PC-9 (cell line): ENCODE data around the gene TAAR5. TPM values are rescaled to one million over a fixed set of nuclear protein-coding genes. Genes with fewer than 3 reads are reported as not detected.

Experiments used
- BruUV-seq: library from RNA; stranded (reverse); fragments of 400-500 nt; replicated peaks from 2 replicates; lab custom pipeline; 2021; lab: Mats Ljungman, UMichigan
- CTCF ChIA-PET: fragments of 300-600 bp; sonication (Branson Sonifier 250); formaldehyde crosslinking; loops from one replicate; lab custom pipeline; 2022; ENCODE audit warnings: antibody characterized with exemption; lab: Charles Lee
- POLR2A ChIA-PET: fragments of 300-600 bp; sonication (Branson Sonifier 250); formaldehyde crosslinking; loops from one replicate; lab custom pipeline; 2022; ENCODE audit warnings: antibody characterized with exemption; ENCODE audit not compliant: unreplicated experiment; lab: Charles Lee
- DNase-seq, 2 experiments: peaks; one replicate each; pipeline versions ENCODE4 v3.0.0 to v3.0.0-alpha.2; 2015 to 2022; ENCODE audit warnings: mixed read lengths in 1 of 2
- H2AFZ ChIP-seq: fragments of 200-600 bp; sonication (generic); 2 replicates; pipeline ENCODE4 v1.8.1; 2017; ENCODE audit warnings: antibody characterized with exemption
- H3F3A ChIP-seq: fragments of 200-600 bp; sonication (generic); 2 replicates; pipeline ENCODE4 v1.8.1; 2017; ENCODE audit warnings: antibody characterized with exemption, mild to moderate bottlenecking, low read depth; ENCODE audit not compliant: insufficient read depth
- H3K27ac ChIP-seq: fragments of 200-600 bp; sonication (generic); 2 replicates; pipeline ENCODE4 v1.6.1; 2016; ENCODE audit warnings: mixed run types
- H3K27me3 ChIP-seq: fragments of 200-600 bp; sonication (generic); 2 replicates; pipeline ENCODE4 v1.6.1; 2016; ENCODE audit warnings: low read depth, mixed run types; ENCODE audit not compliant: insufficient read depth
- H3K36me3 ChIP-seq: fragments of 200-600 bp; sonication (generic); 2 replicates; pipeline ENCODE4 v1.6.1; 2016; ENCODE audit warnings: low read depth, mixed run types
- H3K4me1 ChIP-seq: fragments of 200-600 bp; sonication (generic); replicated peaks from 2 replicates; pipeline ENCODE4 v1.6.1; 2016; ENCODE audit warnings: mixed run types; ENCODE audit not compliant: insufficient read depth
- H3K4me2 ChIP-seq: fragments of 200-600 bp; sonication (generic); 2 replicates; pipeline ENCODE4 v1.6.1; 2017; ENCODE audit warnings: mixed run types
- H3K4me3 ChIP-seq: fragments of 200-600 bp; sonication (generic); 2 replicates; pipeline ENCODE4 v1.6.1; 2016; ENCODE audit warnings: mixed run types
- H3K79me2 ChIP-seq: fragments of 200-600 bp; sonication (generic); 2 replicates; pipeline ENCODE4 v1.6.1; 2017; ENCODE audit warnings: low read depth, mixed run types
- H3K9me2 ChIP-seq: fragments of 200-600 bp; sonication (generic); 2 replicates; pipeline ENCODE4 v1.8.1; 2017; ENCODE audit warnings: mild to moderate bottlenecking; ENCODE audit not compliant: insufficient read depth
- H3K9me3 ChIP-seq: fragments of 200-600 bp; sonication (generic); 2 replicates; pipeline ENCODE4 v1.8.1; 2016; ENCODE audit warnings: low read depth; ENCODE audit not compliant: insufficient read depth
- H4K20me1 ChIP-seq: fragments of 200-600 bp; sonication (generic); 2 replicates; pipeline ENCODE4 v1.8.1; 2017; ENCODE audit not compliant: insufficient read depth
- CTCF ChIP-seq: fragments of 200-600 bp; sonication (generic); conservative IDR thresholded peaks from 2 replicates; pipeline ENCODE4 v1.6.1; 2017; ENCODE audit warnings: mixed run types, antibody characterized with exemption, mild to moderate bottlenecking, moderate library complexity
- EZH2 ChIP-seq: fragments of 200-600 bp; sonication (generic); IDR thresholded peaks from 2 replicates; pipeline ENCODE4 v1.8.0; 2017; ENCODE audit warnings: antibody characterized with exemption, low read depth
- intact Hi-C: fragments of 100-400 bp; cut with micrococcal nuclease; formaldehyde crosslinking; loops from one replicate; pipeline ENCODE4 v1.10.0; 2022; ENCODE audit not compliant: unreplicated experiment
- total RNA-seq: library from RNA; stranded (reverse); gene quantifications from 2 replicates; pipeline ENCODE4 v1.2.3, GENCODE V29; 2021

The TAAR5 gene
- total RNA-seq, 1 experiment from 2014 or later: not detected

- Histone ChIP-seq H3K4me2 (no peak overlapping the region), H3K79me2 (no peaks in the 10 kb centered on the region), H3F3A (peaks cover 7% of the 10 kb centered on the region; the same call in 1 of the 2 replicates), H4K20me1 (no peaks in the 10 kb centered on the region), H3K4me3 (no peak overlapping the region), H3K9me3 (0 out of 2 replicates have a peak, but pooled peaks cover 6% of the 10 kb centered on the region), H3K9me2 (no peaks in the 10 kb centered on the region), H3K4me1 (peaks cover 22% of the 10 kb centered on the region), H3K27ac (no peak overlapping the region), H2AFZ (no peak overlapping the region), H3K36me3 (no peaks in the 10 kb centered on the region), H3K27me3 (no peaks in the 10 kb centered on the region)
- TF ChIP-seq CTCF (no peak), EZH2 (no peak)
- intact Hi-C loops: no loop called here
- ChIA-PET CTCF (no interaction called here), POLR2A (interaction anchor here (0.7 kb wide), 1 partner anchor 186 kb away, joined by 8 read pairs; the partner anchor contains the start of gene SLC18B1)
- BruUV-seq: no TSS peak
- DNase-seq: no peak
These were observed 23.0 kb upstream of the TAAR5 start for GRCh38 chr6:132612449-132613108.

- Histone ChIP-seq H3K9me3 (0 out of 2 replicates have a peak, but pooled peaks cover 6% of the 10 kb centered on the region), H3K9me2 (no peaks in the 10 kb centered on the region), H3K27ac (no peak overlapping the region), H3K27me3 (no peaks in the 10 kb centered on the region), H3K79me2 (no peaks in the 10 kb centered on the region), H4K20me1 (no peaks in the 10 kb centered on the region), H3K4me1 (peaks cover 22% of the 10 kb centered on the region), H3K4me2 (no peak overlapping the region), H3K4me3 (no peak overlapping the region), H2AFZ (no peak overlapping the region), H3K36me3 (no peaks in the 10 kb centered on the region), H3F3A (peaks cover 7% of the 10 kb centered on the region; the same call in 1 of the 2 replicates)
- no peak for TF ChIP-seq CTCF
- no peak for TF ChIP-seq EZH2
- no TSS peak for BruUV-seq
- POLR2A ChIA-PET: no interaction called here
- CTCF ChIA-PET: no interaction called here
- DNase-seq: no peak
- intact Hi-C loops: no loop called here
These were observed 22.1 kb upstream of the TAAR5 start for GRCh38 chr6:132611616-132612015.

GRCh38 chr6:132607544-132608233, 18.1 kb upstream of the TAAR5 start:
- Histone ChIP-seq H4K20me1 (no peaks in the 10 kb centered on the region), H3K9me2 (no peaks in the 10 kb centered on the region), H3K27ac (no peak overlapping the region), H3K4me3 (no peak overlapping the region), H3K36me3 (no peaks in the 10 kb centered on the region), H3K9me3 (no peaks in the 10 kb centered on the region), H3K4me2 (no peak overlapping the region), H3K27me3 (no peaks in the 10 kb centered on the region), H3F3A (no peaks in the 10 kb centered on the region), H2AFZ (peak overlapping the region; percentile 28; the same call in 1 of the 2 replicates), H3K79me2 (no peaks in the 10 kb centered on the region), H3K4me1 (no peaks in the 10 kb centered on the region)
- BruUV-seq: no TSS peak
- DNase-seq: no peak
- POLR2A ChIA-PET: no interaction called here
- CTCF ChIA-PET: no interaction called here
- no peak for TF ChIP-seq CTCF
- TF ChIP-seq EZH2: no peak
- intact Hi-C loops: no loop called here
